Measurements from ENCODE around the gene ZSWIM8.

ZSWIM8 gene

DNA sequence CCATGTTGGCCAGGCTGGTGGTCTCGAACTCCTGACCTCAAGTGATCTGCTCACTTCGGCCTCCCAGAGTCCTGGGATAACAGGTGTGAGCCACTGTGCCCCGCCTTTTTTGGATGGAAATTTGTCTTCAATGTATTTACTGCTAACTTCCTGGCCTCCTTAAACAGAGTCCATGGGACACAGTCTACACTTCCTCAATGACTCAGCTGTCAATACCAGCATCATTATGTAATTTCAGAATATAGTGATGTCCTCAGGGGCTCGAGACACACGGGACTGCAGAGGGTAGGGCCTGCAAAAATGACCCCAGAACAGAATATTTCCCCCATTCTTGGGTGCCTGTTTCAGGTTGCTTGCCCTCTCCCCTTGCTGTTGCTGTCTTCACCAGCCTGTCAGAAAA, 57.9 kb downstream of the ZSWIM8 start:
- no peak for DNase-seq (ENCODE audit: low spot score)

DNA sequence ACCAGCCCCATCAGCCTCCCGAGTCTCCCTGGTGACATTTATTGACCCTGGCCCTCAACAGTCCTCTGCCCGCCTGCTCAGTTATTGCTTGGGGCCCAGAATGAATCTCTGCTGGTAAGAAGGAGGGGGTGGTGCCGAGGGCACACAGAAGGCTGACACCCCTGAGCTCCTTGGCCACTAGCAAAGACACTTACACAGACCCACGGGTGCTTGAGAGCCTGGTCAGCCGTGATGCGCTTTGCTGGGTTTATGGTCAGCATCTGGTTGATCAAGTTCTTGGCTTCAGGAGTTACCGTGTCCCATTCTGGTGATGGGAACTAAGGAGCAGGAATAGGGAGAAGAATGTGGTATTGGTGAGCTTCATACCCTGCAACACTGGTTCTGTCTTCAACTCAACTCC, 61.6 kb downstream of the ZSWIM8 start:
- no peak for DNase-seq (ENCODE audit: low spot score)

DNA sequence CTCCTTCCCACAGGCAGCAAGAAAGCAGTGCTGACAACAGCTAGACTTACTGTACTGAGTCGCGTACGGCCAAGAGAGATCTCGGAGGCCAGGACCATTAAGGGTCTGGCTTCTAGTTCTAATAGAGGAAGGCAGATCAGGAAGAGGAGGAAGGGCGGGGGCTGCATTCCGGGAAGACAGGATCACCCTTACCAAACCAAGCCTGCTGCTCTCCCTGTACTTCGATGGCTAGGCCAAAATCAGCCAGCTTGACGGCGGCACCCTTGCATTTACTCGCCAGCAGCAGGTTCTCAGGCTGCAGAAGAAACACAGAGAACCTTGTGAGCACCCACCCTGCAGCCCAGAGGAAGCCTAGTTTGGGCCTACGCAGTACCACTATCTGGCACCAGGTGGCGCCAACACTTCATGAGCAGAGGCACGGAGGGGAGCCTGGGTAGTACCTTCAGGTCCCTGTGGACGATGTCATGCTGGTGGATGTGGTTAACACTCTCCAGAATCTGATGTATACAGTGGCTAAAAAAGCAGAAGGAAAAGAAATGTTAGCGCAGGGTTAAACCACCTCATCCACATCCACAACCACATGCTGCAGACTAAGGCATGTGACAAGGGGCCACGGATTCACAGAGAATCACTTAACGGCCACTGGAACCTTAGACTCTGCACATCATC, 63.5 kb downstream of the ZSWIM8 start:
- DNase-seq (ENCODE audit: low spot score) = peak; percentile 83

GRCh38 chr10:73850211-73850610, 64.8 kb downstream of the ZSWIM8 start:
- DNase-seq (ENCODE audit: low spot score) = no peak

GRCh38 chr10:73850863-73851461, 65.6 kb downstream of the ZSWIM8 start:
- DNase-seq (ENCODE audit: low spot score) = no peak
